Hepatocyte (in vitro differentiated cells): Measurements from ENCODE around the gene MITF. TPM values are rescaled to one million over a fixed set of nuclear protein-coding genes. Genes with fewer than 3 reads are reported as not detected.

Experiments used
- DNase-seq: peaks from one replicate; pipeline ENCODE4 v3.0.0-alpha.2; 2016; ENCODE audit warnings: low spot score
- H2AFZ ChIP-seq: fragments of 200-600 bp; sonication (generic); 2 replicates; pipeline ENCODE4 v1.6.0; 2016; ENCODE audit warnings: antibody characterized with exemption, mild to moderate bottlenecking
- H3K27ac ChIP-seq: fragments of 200-600 bp; sonication (generic); 2 replicates; pipeline ENCODE4 v1.5.1; 2016; ENCODE audit warnings: mild to moderate bottlenecking
- H3K27me3 ChIP-seq: fragments of 200-600 bp; sonication (generic); 2 replicates; pipeline ENCODE4 v1.6.1; 2016
- H3K36me3 ChIP-seq: fragments of 200-600 bp; sonication (generic); replicated peaks from 2 replicates; pipeline ENCODE4 v1.5.1; 2016; ENCODE audit warnings: low read depth; ENCODE audit not compliant: insufficient read depth
- H3K4me1 ChIP-seq: fragments of 200-600 bp; sonication (generic); 2 replicates; pipeline ENCODE4 v1.5.1; 2016; ENCODE audit warnings: mild to moderate bottlenecking, moderate library complexity; ENCODE audit not compliant: insufficient read depth
- H3K4me2 ChIP-seq: fragments of 200-600 bp; sonication (generic); 2 replicates; pipeline ENCODE4 v1.6.0; 2016
- H3K4me3 ChIP-seq: fragments of 200-600 bp; sonication (generic); 2 replicates; pipeline ENCODE4 v1.5.1; 2016; ENCODE audit warnings: mild to moderate bottlenecking
- H3K79me2 ChIP-seq: fragments of 200-600 bp; sonication (generic); 2 replicates; pipeline ENCODE4 v1.6.0; 2017; ENCODE audit warnings: mild to moderate bottlenecking
- H3K9me2 ChIP-seq: fragments of 200-600 bp; sonication (generic); replicated peaks from 2 replicates; pipeline ENCODE4 v1.6.0; 2017; ENCODE audit warnings: mild to moderate bottlenecking; ENCODE audit not compliant: insufficient read depth
- H3K9me3 ChIP-seq: fragments of 200-600 bp; sonication (generic); 2 replicates; pipeline ENCODE4 v1.5.1; 2016; ENCODE audit warnings: low read depth, mild to moderate bottlenecking
- H4K20me1 ChIP-seq: fragments of 200-600 bp; sonication (generic); 2 replicates; pipeline ENCODE4 v1.6.0; 2016; ENCODE audit warnings: mild to moderate bottlenecking; ENCODE audit not compliant: insufficient read depth, poor library complexity, severe bottlenecking
- EZH2 ChIP-seq: fragments of 200-600 bp; sonication (generic); IDR thresholded peaks from 2 replicates; pipeline ENCODE4 v1.6.1; 2016; ENCODE audit warnings: antibody characterized with exemption, mild to moderate bottlenecking, borderline replicate concordance
- EZH2phosphoT487 ChIP-seq: fragments of 200-600 bp; sonication (generic); IDR thresholded peaks from one replicate; pipeline ENCODE4 v1.6.1; 2018; ENCODE audit warnings: antibody characterized with exemption, mild to moderate bottlenecking, low read depth, moderate library complexity; ENCODE audit not compliant: unreplicated experiment, severe bottlenecking
- WGBS: methylation state at CpG from one replicate; pipeline ENCODE4 v1.1.6; 2016; ENCODE audit warnings: low lambda C conversion rate; ENCODE audit errors: missing lambda C conversion rate; 5-methylcytosine and 5-hydroxymethylcytosine counted together
- polyA plus RNA-seq: library from polyadenylated mRNA; unstranded; fragments of >200 nt; fragmentation: Nextera tagmentation; extraction: Ambion mirVana; gene quantifications from 2 replicates; pipeline ENCODE4 v1.2.1, GENCODE V29; 2016
- total RNA-seq: library from RNA; depleted of rRNA; stranded (reverse); fragments of >200 nt; gene quantifications from 2 replicates; pipeline ENCODE4 v1.2.3, GENCODE V29; 2014
- TF ChIP-seq, protein P1 (sequence below): fragments of 200-600 bp; sonication (generic); IDR thresholded peaks from 2 replicates; pipeline ENCODE4 v1.5.1; 2016; ENCODE audit warnings: antibody characterized with exemption, mild to moderate bottlenecking; ENCODE audit not compliant: poor library complexity

Gene MITF
- total and polyA plus RNA-seq, 2 experiments from 2014 or later, result 7.1 to 14.2 TPM

DNA sequence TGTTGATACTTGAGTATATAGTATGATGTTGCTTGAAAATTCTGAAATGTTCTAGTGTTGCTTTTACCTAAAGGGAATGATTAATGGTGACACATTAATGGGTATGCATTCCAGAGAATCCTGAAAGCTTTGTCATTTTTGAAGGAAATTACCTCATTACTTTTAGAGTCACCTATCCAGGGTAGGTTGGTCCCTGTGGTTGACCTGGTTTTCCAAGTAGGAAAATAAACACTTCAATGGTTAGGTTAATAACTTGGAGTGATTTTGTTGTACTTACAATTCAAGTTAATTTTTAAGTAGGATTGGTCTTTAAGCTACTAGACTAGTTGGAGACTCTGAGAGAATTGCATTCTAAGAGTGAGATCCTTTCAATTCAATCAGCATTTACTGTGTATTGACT is 31.0 kb downstream of the MITF start:
- Histone ChIP-seq H3K4me2 (no peak overlapping the region), H3K4me1 (peaks cover 2% of the 10 kb centered on the region), H2AFZ (no peak overlapping the region), H3K4me3 (no peak overlapping the region), H3K27ac (peak overlapping the region; percentile 24), H3K79me2 (no peaks in the 10 kb centered on the region), H3K36me3 (no peaks in the 10 kb centered on the region), H3K9me2 (no peaks in the 10 kb centered on the region), H4K20me1 (no peaks in the 10 kb centered on the region), H3K27me3 (no peaks in the 10 kb centered on the region), H3K9me3 (no peaks in the 10 kb centered on the region)
- TF ChIP-seq, protein P1, sequence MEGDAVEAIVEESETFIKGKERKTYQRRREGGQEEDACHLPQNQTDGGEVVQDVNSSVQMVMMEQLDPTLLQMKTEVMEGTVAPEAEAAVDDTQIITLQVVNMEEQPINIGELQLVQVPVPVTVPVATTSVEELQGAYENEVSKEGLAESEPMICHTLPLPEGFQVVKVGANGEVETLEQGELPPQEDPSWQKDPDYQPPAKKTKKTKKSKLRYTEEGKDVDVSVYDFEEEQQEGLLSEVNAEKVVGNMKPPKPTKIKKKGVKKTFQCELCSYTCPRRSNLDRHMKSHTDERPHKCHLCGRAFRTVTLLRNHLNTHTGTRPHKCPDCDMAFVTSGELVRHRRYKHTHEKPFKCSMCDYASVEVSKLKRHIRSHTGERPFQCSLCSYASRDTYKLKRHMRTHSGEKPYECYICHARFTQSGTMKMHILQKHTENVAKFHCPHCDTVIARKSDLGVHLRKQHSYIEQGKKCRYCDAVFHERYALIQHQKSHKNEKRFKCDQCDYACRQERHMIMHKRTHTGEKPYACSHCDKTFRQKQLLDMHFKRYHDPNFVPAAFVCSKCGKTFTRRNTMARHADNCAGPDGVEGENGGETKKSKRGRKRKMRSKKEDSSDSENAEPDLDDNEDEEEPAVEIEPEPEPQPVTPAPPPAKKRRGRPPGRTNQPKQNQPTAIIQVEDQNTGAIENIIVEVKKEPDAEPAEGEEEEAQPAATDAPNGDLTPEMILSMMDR, result no peak
- TF ChIP-seq EZH2 (no peak), EZH2phosphoT487 (no peak)
- no peak for DNase-seq

DNA sequence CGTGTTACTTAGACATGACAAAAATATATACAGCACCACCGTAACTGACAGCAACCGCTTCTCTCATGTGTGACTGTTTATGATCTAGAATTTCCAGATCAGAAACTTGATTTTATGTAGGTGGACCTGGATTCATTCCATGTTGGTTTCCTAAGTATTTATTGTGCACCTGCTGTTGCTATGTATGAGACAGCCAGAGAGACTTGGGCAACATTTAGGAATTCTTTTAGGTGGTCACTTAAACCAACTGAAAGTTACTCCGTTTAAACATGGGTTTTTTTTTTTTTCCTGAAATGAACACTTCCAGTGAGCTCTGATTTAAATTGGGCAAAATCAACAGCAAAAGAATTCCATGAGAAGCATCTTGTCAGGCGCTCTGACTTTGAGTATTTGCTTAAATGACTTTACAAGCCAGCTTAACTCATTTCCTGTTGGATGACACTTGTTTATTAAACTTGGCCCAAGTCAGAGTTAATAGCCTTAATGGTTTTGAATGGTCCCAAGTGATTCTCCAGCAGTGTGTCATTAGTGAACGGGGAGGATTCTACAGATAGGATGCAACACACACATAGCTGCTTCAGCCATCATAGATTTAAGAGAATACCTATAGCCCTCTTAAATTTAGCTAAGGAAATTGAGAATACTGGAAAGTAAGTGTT is 31.8 kb downstream of the MITF start:
- H3K36me3 ChIP-seq, result no peaks in the 10 kb centered on the region
- no peak overlapping the region for H3K4me2 ChIP-seq
- WGBS, result 66% methylated on average over 6 of the region's 6 CpGs
- H3K4me1 ChIP-seq, result no peaks in the 10 kb centered on the region
- no peak overlapping the region for H2AFZ ChIP-seq
- no peak for DNase-seq
- no peaks in the 10 kb centered on the region for H3K27me3 ChIP-seq
- H4K20me1 ChIP-seq, result no peaks in the 10 kb centered on the region
- H3K79me2 ChIP-seq, result no peaks in the 10 kb centered on the region
- no peaks in the 10 kb centered on the region for H3K9me3 ChIP-seq
- H3K4me3 ChIP-seq, result no peak overlapping the region
- no peaks in the 10 kb centered on the region for H3K9me2 ChIP-seq
- H3K27ac ChIP-seq, result peak overlapping the region; percentile 24
- no peak for TF ChIP-seq EZH2phosphoT487
- TF ChIP-seq, protein P1, result no peak
- no peak for TF ChIP-seq EZH2

DNA sequence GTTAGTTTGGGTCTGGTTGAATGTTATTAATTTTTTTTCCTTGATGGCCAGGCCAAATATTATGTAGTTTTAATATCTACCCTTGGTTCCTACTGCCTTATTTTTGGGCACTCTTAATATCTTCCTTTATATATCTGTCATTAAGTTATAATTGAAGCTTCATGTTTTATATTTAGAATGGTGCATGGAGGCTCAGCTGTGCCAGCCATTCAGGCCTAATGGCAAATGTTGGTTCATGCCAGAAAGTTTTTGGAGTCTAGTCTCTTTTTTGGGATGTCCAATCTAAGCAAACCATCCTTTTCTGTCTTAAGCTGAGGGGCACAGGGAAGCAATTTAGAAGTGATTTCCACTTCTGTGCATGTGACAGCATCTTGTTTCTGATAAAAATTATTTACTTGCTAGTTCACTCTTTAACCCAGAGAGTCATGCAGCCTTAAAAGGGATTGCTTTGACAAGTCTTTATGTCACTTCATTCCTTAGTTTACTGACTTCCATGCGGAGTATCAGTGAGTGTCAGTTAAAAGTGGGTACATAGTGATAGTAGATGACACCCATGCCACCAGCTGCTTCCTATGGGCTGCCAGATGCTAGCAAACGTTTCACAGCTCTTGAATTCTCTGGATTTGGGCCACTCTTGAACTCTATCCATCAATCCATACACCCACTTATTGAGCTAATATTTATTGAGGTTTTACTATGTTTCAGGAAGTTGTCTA is 33.0 kb downstream of the MITF start:
- no peak overlapping the region for H3K4me3 ChIP-seq
- TF ChIP-seq EZH2phosphoT487 (no peak), EZH2 (no peak)
- TF ChIP-seq, protein P1, result no peak
- no peaks in the 10 kb centered on the region for H3K4me1 ChIP-seq
- no peaks in the 10 kb centered on the region for H4K20me1 ChIP-seq
- no peaks in the 10 kb centered on the region for H3K9me3 ChIP-seq
- H3K4me2 ChIP-seq, result no peak overlapping the region
- H3K36me3 ChIP-seq, result no peaks in the 10 kb centered on the region
- no peaks in the 10 kb centered on the region for H3K79me2 ChIP-seq
- WGBS, result 70% methylated on average over 2 of the region's 2 CpGs
- DNase-seq, result no peak
- H3K27ac ChIP-seq, result no peak overlapping the region
- no peak overlapping the region for H2AFZ ChIP-seq
- no peaks in the 10 kb centered on the region for H3K27me3 ChIP-seq
- H3K9me2 ChIP-seq, result no peaks in the 10 kb centered on the region
